ENCODE measurements around the gene MTFMT. TPM values are rescaled to one million over a fixed set of nuclear protein-coding genes. Genes with fewer than 3 reads are reported as not detected.

MTFMT gene
- total RNA-seq, result 15.3 and 16.5 TPM in 2 replicates

GRCh38 chr15:65028921-65029735 is at the start of gene MTFMT:
MTFMT (minus strand) TSS chr15:65029639; CDS start chr15:65029613, 26 bp downstream.

DNA sequence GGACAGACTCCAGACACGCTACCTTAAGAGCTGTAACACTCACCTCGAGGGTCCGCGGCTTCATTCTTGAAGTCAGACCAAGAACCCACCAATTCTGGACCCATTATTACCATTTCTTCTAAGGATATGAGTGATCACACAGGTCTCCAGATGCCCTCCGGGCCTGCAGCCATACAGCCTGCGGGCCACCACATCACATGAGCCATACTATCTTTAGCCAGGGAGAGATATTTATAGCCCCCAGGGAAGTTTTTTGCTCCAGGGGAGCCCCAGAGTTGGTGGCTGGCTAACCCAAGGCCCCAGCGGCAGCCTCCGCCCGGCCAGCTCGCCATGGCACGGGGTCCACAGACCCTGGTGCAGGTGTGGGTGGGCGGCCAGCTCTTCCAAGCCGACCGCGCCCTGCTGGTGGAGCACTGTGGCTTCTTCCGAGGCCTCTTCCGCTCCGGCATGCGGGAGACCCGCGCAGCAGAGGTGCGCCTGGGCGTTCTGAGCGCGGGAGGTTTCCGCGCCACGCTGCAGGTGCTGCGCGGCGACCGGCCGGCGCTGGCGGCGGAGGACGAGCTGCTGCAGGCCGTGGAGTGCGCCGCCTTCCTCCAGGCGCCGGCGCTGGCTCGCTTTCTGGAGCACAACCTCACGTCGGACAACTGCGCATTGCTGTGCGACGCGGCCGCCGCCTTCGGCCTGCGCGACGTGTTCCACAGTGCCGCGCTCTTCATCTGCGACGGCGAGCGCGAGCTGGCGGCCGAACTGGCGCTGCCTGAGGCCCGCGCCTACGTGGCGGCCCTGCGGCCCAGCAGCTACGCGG is 47.2 kb upstream of the MTFMT start, which contains the start of gene KBTBD13:
Gene KBTBD13 (plus strand): TSS at position 261 of the 805 bp plus-strand sequence. CDS start 70 bp downstream, at position 331.

GRCh38 chr15:65067645-65068402 is 38.4 kb upstream of the MTFMT start, which contains the start of gene RASL12:
RASL12 (minus strand) TSS chr15:65067991; CDS start chr15:65067835, 156 bp downstream.

GRCh38 chr15:65044724-65045481 is 15.5 kb upstream of the MTFMT start, which contains the start of gene SLC51B:
SLC51B (plus strand) TSS chr15:65045387; CDS start chr15:65050005, 4,618 bp downstream.

DNA sequence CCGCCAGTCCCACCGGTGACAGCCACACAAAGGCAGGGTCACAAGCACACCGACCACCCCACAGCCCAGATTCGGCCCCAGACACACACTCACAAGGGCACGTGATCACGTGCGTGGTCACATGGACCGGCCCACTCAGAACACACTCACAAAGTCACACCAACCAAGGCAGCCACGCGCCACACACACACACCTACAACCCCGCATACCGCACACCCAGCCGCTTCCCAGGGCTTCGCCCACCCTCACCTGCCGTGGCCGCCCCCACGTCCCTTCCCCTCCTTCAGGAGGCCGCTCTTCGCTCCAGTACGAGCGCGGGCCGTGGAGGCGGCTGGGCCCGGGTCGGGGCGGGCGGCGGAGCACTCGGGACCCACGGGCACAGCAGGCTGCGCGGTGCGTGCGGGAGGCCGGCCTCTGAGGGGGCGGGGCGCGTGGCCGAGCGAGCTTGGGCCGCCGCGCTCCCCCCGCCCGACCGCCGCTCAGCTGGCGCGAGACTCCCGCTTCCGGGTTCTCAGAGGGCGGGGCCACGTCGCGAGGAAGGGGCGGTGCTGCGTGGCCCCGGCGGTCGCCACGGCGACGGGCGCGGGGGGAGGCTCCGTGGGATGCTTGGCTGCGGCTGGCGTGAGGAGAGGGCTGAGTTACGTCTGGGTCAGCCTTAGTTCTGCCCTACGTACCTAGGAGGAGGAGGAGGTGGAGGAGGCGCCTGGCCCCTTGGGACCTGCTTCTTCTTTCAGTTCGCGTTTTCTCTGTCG is 39.8 kb downstream of the MTFMT start, which contains the start of gene SPG21:
Gene SPG21 (minus strand): TSS at position 499 of the 752 bp plus-strand sequence. CDS start 6,345 bp downstream, outside the sequence.

Other genes with a start within 250 kb of the MTFMT start
- 4.8 and 5.2 TPM in 2 replicates for gene PIF1, start 204.0 kb downstream of the MTFMT start, total RNA-seq
- gene PLEKHO2, start 187.7 kb downstream of the MTFMT start, total RNA-seq, result 91.9 and 127 TPM in 2 replicates
- 11.9 and 15.3 TPM in 2 replicates for gene ANKDD1A, start 117.7 kb downstream of the MTFMT start, total RNA-seq
- gene SPG21, start 39.7 kb downstream of the MTFMT start, total RNA-seq, result 58.7 and 76.7 TPM in 2 replicates
- gene SLC51B, start 15.7 kb upstream of the MTFMT start, total RNA-seq, result not detected in 2 replicates
- not detected in 2 replicates for gene RASL12, start 38.4 kb upstream of the MTFMT start, total RNA-seq
- gene KBTBD13, start 47.1 kb upstream of the MTFMT start, total RNA-seq, result not detected in 2 replicates
- gene UBAP1L, start 85.6 kb upstream of the MTFMT start, total RNA-seq, result 3.1 and 11.8 TPM in 2 replicates
- gene PDCD7, start 104.2 kb upstream of the MTFMT start, total RNA-seq, result 10.9 and 14.1 TPM in 2 replicates
- gene CLPX, start 155.7 kb upstream of the MTFMT start, total RNA-seq, result 40.1 and 49.9 TPM in 2 replicates
- under 0.01 TPM in 1 of 2 replicates, not detected in the other for gene CILP, start 181.8 kb upstream of the MTFMT start, total RNA-seq

Measured in dermis lymphatic vessel endothelial cell (primary cell).